Measurements from ENCODE around the gene COL18A1.
A peak's percentile ranks its signal among the peaks of the same experiment; 100 is the strongest.

The COL18A1 gene

GRCh38 chr21:45467221-45467779, 62.3 kb downstream of the COL18A1 start:
- TF ChIP-seq, protein P1, sequence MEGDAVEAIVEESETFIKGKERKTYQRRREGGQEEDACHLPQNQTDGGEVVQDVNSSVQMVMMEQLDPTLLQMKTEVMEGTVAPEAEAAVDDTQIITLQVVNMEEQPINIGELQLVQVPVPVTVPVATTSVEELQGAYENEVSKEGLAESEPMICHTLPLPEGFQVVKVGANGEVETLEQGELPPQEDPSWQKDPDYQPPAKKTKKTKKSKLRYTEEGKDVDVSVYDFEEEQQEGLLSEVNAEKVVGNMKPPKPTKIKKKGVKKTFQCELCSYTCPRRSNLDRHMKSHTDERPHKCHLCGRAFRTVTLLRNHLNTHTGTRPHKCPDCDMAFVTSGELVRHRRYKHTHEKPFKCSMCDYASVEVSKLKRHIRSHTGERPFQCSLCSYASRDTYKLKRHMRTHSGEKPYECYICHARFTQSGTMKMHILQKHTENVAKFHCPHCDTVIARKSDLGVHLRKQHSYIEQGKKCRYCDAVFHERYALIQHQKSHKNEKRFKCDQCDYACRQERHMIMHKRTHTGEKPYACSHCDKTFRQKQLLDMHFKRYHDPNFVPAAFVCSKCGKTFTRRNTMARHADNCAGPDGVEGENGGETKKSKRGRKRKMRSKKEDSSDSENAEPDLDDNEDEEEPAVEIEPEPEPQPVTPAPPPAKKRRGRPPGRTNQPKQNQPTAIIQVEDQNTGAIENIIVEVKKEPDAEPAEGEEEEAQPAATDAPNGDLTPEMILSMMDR (conservative IDR thresholded peaks at IDR 0.05; ENCODE audit: low read depth) = no peak
- DNase-seq (ENCODE audit: low spot score) = peak; percentile 36
- CTCF ChIA-PET = no interaction called here
- peak overlapping the region; percentile 3; the same call in 1 of the 2 replicates for H3K27ac ChIP-seq
- POLR2A ChIA-PET (ENCODE audit: low non-redundant PET) = no interaction called here

DNA sequence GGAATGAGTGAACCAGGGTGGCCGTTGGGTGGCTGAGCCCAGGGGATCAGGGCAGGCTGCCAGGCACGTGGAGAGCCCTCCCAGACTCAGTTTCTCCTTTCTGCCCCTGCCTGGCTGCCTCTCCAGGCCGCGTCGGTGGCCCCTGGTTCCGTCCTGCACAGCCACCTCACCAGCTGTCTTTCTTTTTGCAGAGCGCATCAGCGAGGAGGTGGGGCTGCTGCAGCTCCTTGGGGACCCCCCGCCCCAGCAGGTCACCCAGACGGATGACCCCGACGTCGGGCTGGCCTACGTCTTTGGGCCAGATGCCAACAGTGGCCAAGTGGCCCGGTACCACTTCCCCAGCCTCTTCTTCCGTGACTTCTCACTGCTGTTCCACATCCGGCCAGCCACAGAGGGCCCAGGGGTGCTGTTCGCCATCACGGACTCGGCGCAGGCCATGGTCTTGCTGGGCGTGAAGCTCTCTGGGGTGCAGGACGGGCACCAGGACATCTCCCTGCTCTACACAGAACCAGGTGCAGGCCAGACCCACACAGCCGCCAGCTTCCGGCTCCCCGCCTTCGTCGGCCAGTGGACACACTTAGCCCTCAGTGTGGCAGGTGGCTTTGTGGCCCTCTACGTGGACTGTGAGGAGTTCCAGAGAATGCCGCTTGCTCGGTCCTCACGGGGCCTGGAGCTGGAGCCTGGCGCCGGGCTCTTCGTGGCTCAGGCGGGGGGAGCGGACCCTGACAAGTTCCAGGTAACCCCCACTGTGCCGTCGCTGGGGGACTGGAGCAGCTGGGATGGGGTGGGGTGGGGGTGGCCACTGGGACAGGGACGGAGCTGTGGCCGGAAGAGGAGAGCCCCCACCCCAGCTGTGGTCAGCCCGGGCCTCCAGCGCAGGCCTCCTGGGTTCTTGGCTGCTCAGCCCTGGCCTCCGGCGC, 63.3 kb downstream of the COL18A1 start:
- POLR2A ChIA-PET (ENCODE audit: low non-redundant PET) = no interaction called here
- TF ChIP-seq, protein P1 (conservative IDR thresholded peaks at IDR 0.05; ENCODE audit: low read depth) = no peak
- no peak for DNase-seq (ENCODE audit: low spot score)
- H3K27ac ChIP-seq = no peak overlapping the region
- CTCF ChIA-PET = no interaction called here

DNA sequence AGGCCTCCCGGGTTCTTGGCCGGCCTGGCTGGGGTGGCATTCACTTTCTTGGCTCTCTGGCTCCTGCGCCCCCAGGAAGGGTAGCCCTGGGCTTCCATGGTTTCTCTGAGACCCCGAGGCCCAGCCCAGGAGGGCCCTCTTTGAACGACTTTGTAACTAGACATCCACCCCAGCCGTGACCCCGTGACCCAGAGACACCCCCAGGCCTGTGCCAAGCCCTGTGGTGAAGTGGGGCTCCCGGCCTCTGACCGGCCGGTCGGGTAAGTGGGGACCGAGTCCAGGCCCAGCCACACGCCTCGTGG, 64.0 kb downstream of the COL18A1 start:
- POLR2A ChIA-PET (ENCODE audit: low non-redundant PET) = no interaction called here
- no peak overlapping the region; the same call in 1 of the 2 replicates for H3K27ac ChIP-seq
- CTCF ChIA-PET = no interaction called here
- TF ChIP-seq, protein P1 (conservative IDR thresholded peaks at IDR 0.05; ENCODE audit: low read depth) = no peak
- no peak for DNase-seq (ENCODE audit: low spot score)

GRCh38 chr21:45469273-45470086, 64.5 kb downstream of the COL18A1 start:
- POLR2A ChIA-PET (ENCODE audit: low non-redundant PET) = no interaction called here

DNA sequence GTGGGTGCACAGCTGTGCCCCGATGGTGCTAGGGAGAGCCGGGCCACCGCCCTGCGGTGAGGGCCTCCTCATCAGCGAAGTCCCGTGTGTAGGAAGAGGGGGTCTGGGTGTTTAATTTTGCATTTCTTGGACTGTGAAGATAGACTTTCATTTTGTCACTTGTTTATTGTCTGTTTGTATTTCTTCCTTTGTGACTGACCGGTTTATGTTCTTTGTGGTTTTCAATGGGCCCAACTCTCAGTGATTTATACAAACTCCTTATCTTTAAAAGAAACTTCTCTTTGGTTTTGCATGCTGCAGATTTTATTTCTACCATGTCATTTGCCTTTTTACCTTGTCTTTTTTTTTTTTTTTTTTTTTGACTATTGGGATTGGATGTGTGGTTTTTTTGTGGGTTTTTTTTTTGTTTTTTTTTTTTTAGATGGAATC, 65.1 kb downstream of the COL18A1 start:
- CTCF ChIA-PET = no interaction called here
- POLR2A ChIA-PET (ENCODE audit: low non-redundant PET) = no interaction called here
- H3K27ac ChIP-seq = peak overlapping the region; percentile 97
- TF ChIP-seq, protein P1 (conservative IDR thresholded peaks at IDR 0.05; ENCODE audit: low read depth) = no peak
- no peak for DNase-seq (ENCODE audit: low spot score)

More at GRCh38 chr21:45469273-45470086, 64.5 kb downstream of the COL18A1 start:
- CTCF ChIA-PET = no interaction called here
- TF ChIP-seq, protein P1 (conservative IDR thresholded peaks at IDR 0.05; ENCODE audit: low read depth) = no peak
- H3K27ac ChIP-seq = peak overlapping the region; percentile 97
- no peak for DNase-seq (ENCODE audit: low spot score)

DNA sequence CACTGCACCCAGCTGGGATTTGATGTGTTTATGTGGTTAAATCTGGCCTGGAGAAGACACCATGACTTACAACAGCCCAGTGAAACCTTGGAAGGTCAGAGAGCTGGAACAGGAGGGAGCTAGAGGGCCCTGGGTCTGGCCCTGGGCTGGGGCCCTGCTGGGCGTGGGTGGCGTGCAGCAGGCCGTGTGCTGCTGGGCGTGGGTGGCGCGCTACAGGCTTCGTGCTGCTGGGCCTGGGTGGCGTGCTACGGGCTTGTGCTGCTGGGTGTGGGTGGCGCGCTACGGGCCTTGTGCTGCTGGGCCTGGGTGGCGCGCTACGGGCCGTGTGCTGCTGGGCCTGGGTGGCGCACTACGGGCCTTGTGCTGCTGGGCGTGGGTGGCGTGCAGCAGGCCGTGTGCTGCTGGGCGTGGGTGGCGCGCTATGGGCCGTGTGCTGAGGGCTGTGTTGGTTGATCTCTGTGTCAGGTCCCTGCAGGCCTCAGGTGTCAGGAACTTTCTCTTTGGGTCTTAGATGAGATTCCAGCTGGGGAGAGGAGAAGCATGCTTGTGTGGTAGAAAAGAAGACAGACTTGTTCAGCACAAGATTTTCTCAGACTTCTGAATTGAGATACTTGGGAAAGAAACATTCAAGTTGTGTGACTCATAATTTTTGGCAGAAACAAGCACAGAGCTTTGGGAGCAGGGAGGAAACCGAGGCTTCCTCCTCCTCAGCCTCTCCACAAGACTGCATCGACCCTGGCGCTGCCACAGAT, 66.0 kb downstream of the COL18A1 start:
- DNase-seq (ENCODE audit: low spot score) = peak; percentile 69
- CTCF ChIA-PET = interaction anchor here (1.1 kb wide), 1 partner anchor 199 kb away, joined by 4 read pairs; no protein-coding TSS in a partner anchor
- POLR2A ChIA-PET (ENCODE audit: low non-redundant PET) = no interaction called here
- H3K27ac ChIP-seq = peak overlapping the region; percentile 97
- TF ChIP-seq, protein P1 (conservative IDR thresholded peaks at IDR 0.05; ENCODE audit: low read depth) = no peak

All from RWPE1 (cell line).